OCI-LY7 (cell line): ENCODE measurements around the gene ZNF850.

Experiments
- EZH2phosphoT487 ChIP-seq: fragments of 200-600 bp; sonication (generic); IDR thresholded peaks from 2 replicates; pipeline ENCODE4 v1.6.1; 2018; ENCODE audit warnings: low read depth, borderline replicate concordance, mild to moderate bottlenecking, mixed run types, antibody characterized with exemption, low read length, moderate library complexity, mixed read lengths
- TF ChIP-seq, protein P1 (sequence below): fragments of 200-600 bp; sonication (generic); conservative IDR thresholded peaks from 2 replicates; pipeline ENCODE4 v1.5.1; 2014; ENCODE audit warnings: mild to moderate bottlenecking, antibody characterized with exemption, low read length, moderate library complexity, mixed read lengths

DNA sequence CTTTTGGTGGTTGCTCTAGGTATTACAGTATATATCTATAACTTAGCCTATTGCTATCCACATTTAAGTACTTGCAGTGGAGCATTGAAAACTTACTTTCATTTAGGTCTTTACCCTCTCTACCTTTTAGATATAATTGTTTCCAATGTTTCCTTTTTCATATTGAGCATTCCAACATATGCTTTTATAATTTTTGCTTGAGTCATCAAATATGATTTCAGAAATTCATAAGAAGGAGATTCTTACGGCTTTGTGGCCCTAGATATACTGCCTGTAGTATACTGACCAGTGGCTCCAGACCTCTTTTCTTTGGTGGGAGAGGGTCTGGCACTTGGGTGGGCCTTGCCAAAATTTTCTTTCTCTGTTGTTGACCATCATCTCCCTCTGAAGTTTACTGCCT lies 32.8 kb upstream of the ZNF850 start:
- TF ChIP-seq, protein P1, sequence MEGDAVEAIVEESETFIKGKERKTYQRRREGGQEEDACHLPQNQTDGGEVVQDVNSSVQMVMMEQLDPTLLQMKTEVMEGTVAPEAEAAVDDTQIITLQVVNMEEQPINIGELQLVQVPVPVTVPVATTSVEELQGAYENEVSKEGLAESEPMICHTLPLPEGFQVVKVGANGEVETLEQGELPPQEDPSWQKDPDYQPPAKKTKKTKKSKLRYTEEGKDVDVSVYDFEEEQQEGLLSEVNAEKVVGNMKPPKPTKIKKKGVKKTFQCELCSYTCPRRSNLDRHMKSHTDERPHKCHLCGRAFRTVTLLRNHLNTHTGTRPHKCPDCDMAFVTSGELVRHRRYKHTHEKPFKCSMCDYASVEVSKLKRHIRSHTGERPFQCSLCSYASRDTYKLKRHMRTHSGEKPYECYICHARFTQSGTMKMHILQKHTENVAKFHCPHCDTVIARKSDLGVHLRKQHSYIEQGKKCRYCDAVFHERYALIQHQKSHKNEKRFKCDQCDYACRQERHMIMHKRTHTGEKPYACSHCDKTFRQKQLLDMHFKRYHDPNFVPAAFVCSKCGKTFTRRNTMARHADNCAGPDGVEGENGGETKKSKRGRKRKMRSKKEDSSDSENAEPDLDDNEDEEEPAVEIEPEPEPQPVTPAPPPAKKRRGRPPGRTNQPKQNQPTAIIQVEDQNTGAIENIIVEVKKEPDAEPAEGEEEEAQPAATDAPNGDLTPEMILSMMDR: no peak
- no peak for TF ChIP-seq EZH2phosphoT487
